Testis (tissue), 3 donors: ENCODE data around the gene ACYP2. TPM values are rescaled to one million over a fixed set of nuclear protein-coding genes. Genes with fewer than 3 reads are reported as not detected.
A peak's percentile ranks its signal among the peaks of the same experiment; 100 is the strongest.

ENCODE experiments used
- DNase-seq: peaks from one replicate; pipeline ENCODE4 v3.0.0-alpha.2; 2019
- H3K27ac ChIP-seq, 2 donors: fragments of 200-600 bp; sonication (generic); one replicate each; pipeline ENCODE4 v1.5.1; 2019
- H3K27me3 ChIP-seq: fragments of 200-600 bp; sonication (generic); one replicate; pipeline ENCODE4 v1.5.1; 2019
- H3K36me3 ChIP-seq: fragments of 200-600 bp; sonication (generic); one replicate; pipeline ENCODE4 v1.5.1; 2017; ENCODE audit warnings: low read depth; ENCODE audit errors: missing control alignments
- H3K4me1 ChIP-seq: fragments of 200-600 bp; sonication (generic); one replicate; pipeline ENCODE4 v1.5.1; 2019
- H3K4me3 ChIP-seq, 2 donors: fragments of 200-600 bp; sonication (generic); one replicate each; pipeline ENCODE4 v1.5.1; 2017 to 2019
- H3K9me3 ChIP-seq: fragments of 200-600 bp; sonication (generic); one replicate; pipeline ENCODE4 v1.5.1; 2017
- POLR2A ChIP-seq: fragments of 450-650 bp; IDR thresholded peaks from one replicate; pipeline ENCODE4 v1.6.1; 2017; ENCODE audit warnings: antibody characterized with exemption, mild to moderate bottlenecking, moderate library complexity
- WGBS, 2 donors: methylation state at CpG; one replicate each; pipeline ENCODE4 v1.1.5; 2018; 5-methylcytosine and 5-hydroxymethylcytosine counted together
- intact Hi-C: fragments of 100-400 bp; cut with DNase I; formaldehyde crosslinking; loops from one replicate; pipeline ENCODE4 v1.15.1; 2023; ENCODE audit warnings: low total_unique reads
- polyA plus RNA-seq: library from polyadenylated mRNA; stranded (reverse); fragments of 350-450 nt; fragmentation: Illumina TruSeq; extraction: RNeasy Lipid Tissue Mini Kit (QIAGEN cat#74804); gene quantifications from one replicate; pipeline ENCODE4 v1.2.3, GENCODE V29; 2014; ENCODE audit warnings: low read depth, low replicate concordance; ENCODE audit not compliant: insufficient read depth
- total RNA-seq, 2 donors: library from RNA; depleted of rRNA; stranded (reverse); fragments of >200 nt; gene quantifications; one replicate each; pipeline ENCODE4 v1.2.3, GENCODE V29; 2016
- TF ChIP-seq, protein P1 (sequence below), 3 experiments: fragments of 450-650 bp in 2 of 3; fragments of 200-600 bp in 1 of 3; sonication (generic) in 1 of 3; IDR thresholded peaks; one replicate each; pipeline ENCODE4 v1.5.1; 2016 to 2019; ENCODE audit warnings: antibody characterized with exemption in 3 of 3, mild to moderate bottlenecking in 2 of 3, moderate library complexity in 1 of 3

Gene ACYP2
- total and polyA plus RNA-seq, 3 donors from 2014 or later = 23.2 to 36.2 (median 34.5) TPM

DNA sequence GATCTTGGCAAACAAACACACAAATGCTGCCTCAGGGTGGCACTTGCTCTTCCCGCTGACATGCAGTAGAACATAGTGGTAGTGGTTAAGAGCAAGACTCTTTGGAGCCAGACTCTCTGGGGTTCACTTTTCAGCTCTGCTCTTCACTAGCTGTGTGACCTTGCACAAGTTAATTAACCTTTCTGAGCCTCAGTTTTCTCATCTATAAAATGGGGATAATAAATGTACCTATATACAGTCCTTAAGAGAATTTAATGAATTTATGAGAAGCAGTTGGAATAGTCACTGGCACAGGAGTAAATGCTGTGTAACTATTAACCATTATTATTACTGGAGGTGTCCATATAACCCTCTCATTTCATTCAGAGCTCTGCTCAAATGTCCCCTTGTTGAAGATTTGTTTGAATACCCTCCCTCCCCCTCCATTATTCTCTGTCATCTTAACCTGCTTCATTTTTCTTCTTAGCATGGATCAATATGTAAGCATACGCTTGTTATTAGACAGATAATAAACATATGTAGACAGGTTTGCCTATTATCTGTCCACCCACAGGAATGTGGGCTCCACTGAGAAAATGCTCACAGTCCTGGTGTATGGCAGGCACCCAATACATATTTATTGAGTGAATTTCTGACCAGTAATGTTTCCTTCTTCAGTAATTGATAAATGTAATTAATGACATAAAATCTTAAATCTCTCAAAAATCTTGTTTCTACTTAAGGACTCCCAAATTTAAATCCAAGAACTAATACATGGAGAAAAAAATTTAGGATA is 76.1 kb downstream of the ACYP2 start:
- TF ChIP-seq, protein P1, sequence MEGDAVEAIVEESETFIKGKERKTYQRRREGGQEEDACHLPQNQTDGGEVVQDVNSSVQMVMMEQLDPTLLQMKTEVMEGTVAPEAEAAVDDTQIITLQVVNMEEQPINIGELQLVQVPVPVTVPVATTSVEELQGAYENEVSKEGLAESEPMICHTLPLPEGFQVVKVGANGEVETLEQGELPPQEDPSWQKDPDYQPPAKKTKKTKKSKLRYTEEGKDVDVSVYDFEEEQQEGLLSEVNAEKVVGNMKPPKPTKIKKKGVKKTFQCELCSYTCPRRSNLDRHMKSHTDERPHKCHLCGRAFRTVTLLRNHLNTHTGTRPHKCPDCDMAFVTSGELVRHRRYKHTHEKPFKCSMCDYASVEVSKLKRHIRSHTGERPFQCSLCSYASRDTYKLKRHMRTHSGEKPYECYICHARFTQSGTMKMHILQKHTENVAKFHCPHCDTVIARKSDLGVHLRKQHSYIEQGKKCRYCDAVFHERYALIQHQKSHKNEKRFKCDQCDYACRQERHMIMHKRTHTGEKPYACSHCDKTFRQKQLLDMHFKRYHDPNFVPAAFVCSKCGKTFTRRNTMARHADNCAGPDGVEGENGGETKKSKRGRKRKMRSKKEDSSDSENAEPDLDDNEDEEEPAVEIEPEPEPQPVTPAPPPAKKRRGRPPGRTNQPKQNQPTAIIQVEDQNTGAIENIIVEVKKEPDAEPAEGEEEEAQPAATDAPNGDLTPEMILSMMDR (IDR thresholded peaks at IDR 0.05) = no peak
- no peak for TF ChIP-seq POLR2A
- 98% methylated on average over 2 of the region's 2 CpGs for WGBS, 2 donors
- intact Hi-C loops = no loop called here
- no peak overlapping the region for H3K27ac ChIP-seq
- DNase-seq = no peak
- no peaks in the 10 kb centered on the region for H3K27me3 ChIP-seq
- H3K36me3 ChIP-seq = no peaks in the 10 kb centered on the region
- no peaks in the 10 kb centered on the region for H3K4me1 ChIP-seq
- H3K9me3 ChIP-seq = no peaks in the 10 kb centered on the region
- H3K4me3 ChIP-seq = no peak overlapping the region

DNA sequence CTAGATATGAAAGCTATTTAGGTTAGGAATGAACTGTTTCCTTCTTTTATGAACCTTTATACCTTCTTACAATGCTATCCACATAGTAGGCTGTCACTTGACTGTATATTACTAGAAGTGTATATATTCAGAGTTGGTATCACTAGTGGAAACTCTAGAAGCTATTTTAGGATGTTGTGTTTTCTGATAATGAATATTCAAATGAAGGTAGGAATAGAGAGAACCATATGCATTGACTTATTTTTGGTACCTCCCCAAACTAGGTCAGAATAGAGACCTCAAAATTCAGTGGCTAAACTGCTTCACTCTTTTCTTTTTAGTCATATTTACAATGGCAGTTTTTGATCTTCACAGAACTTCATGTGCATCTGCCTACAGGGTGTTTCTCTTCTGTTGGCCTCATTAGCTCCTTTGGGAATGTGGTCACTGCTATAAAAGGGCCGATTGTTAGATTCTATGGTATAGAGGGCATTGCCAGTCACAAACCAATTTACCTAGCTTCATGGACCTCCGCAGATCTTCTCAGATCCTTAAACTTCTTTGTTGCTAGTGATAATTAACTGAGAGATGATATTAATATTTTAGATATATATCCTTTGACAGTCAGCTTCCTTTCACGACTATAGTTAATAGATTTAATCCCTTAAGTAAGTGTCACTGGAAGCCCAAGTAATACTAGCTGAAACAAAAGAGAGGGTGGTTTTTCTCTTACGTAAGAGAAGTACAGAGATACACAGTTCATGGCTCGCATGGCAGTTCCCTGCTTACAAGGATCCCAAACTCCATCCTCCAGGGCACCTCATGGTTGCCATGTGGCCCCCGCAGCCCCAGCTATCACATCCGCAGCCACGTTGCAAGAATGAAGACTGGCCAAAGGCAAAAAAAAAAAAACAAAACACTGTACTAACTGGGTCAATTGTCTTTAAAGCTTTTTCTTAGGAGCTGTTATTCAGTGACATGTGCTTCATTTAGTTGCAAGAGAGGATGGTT is 79.6 kb downstream of the ACYP2 start:
- H3K4me1 ChIP-seq = peaks cover 5% of the 10 kb centered on the region
- H3K36me3 ChIP-seq = no peaks in the 10 kb centered on the region
- WGBS, 2 donors = 95% methylated on average over 8 of the region's 8 CpGs
- TF ChIP-seq, protein P1 (IDR thresholded peaks at IDR 0.05) = no peak
- no peak for TF ChIP-seq POLR2A
- H3K27ac ChIP-seq = no peak overlapping the region
- no peak overlapping the region for H3K4me3 ChIP-seq
- intact Hi-C loops = no loop called here
- no peak for DNase-seq
- no peaks in the 10 kb centered on the region for H3K27me3 ChIP-seq
- no peaks in the 10 kb centered on the region for H3K9me3 ChIP-seq

DNA sequence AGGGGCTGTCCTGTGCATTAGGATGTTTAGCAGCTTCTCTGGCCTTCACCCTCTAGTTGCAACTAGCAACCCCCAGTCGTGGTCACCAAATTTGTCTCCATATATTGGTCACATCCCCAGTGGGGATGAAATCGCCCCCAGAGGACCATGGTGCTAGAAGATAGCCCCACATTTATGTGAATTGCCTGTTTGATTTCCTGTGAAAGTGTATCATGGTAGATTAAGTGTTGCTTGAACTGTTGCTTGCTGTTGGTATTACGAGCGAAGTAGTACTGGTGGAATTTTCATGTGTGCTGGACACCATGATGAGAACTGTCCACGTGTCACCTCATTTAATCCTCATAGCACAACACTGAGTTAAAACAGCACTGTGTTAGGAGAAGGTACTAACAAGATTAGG is 81.2 kb downstream of the ACYP2 start:
- Histone ChIP-seq H3K36me3 (no peaks in the 10 kb centered on the region), H3K27ac (peak overlapping the region in 1 of 2 donors; percentile 12), H3K27me3 (no peaks in the 10 kb centered on the region), H3K4me1 (peaks cover 5% of the 10 kb centered on the region), H3K9me3 (no peaks in the 10 kb centered on the region), H3K4me3 (no peak overlapping the region)
- no peak for TF ChIP-seq POLR2A
- TF ChIP-seq, protein P1 (IDR thresholded peaks at IDR 0.05) = no peak
- WGBS, 2 donors = 86 to 90% methylated on average over 5 of the region's 5 CpGs
- DNase-seq = no peak
- intact Hi-C loops = no loop called here

DNA sequence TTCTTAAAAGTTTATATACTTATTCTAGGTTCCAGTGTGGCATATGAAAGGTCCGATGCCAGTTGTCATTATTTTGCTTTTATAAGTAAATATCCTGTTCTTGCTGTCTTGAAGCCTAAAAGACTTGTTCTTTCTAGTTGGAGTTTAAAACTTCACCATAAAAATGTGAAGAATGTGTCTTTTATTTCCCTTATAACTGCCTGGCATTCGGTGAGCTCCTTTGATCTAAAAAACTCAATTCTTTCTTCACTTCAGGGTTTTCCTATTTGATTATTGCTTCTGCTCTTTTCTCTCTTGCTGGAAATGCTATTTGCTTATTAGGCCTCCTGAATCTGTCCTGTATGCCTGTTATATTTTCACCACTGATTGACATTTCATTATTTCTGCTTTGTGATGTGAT is 89.1 kb downstream of the ACYP2 start:
- TF ChIP-seq, protein P1 (IDR thresholded peaks at IDR 0.05) = no peak
- TF ChIP-seq POLR2A = no peak
- no peaks in the 10 kb centered on the region for H3K36me3 ChIP-seq
- no peaks in the 10 kb centered on the region for H3K27me3 ChIP-seq
- no peak overlapping the region for H3K4me3 ChIP-seq
- intact Hi-C loops = no loop called here
- no peaks in the 10 kb centered on the region for H3K9me3 ChIP-seq
- H3K4me1 ChIP-seq = peaks cover 15% of the 10 kb centered on the region
- 65 to 73% methylated on average over 2 of the region's 2 CpGs for WGBS, 2 donors
- no peak overlapping the region for H3K27ac ChIP-seq
- DNase-seq = no peak
